GM23338 (cell line): Measurements from ENCODE around the gene CYFIP2.

Source experiments
- CREB1 ChIP-seq: fragments of 250-450 bp; sonication (Bioruptor Pico); IDR thresholded peaks from 2 replicates; pipeline ENCODE4 v1.5.0; 2020; ENCODE audit warnings: low read depth, mild to moderate bottlenecking, moderate library complexity
- EZH2 ChIP-seq: fragments of 200-600 bp; sonication (generic); IDR thresholded peaks from one replicate; pipeline ENCODE4 v1.8.0; 2017; ENCODE audit warnings: antibody characterized with exemption, mild to moderate bottlenecking, low read depth; ENCODE audit not compliant: unreplicated experiment
- EZH2phosphoT487 ChIP-seq: fragments of 200-600 bp; sonication (generic); IDR thresholded peaks from one replicate; pipeline ENCODE4 v1.8.1; 2018; ENCODE audit warnings: antibody characterized with exemption; ENCODE audit not compliant: unreplicated experiment
- POLR2AphosphoS5 ChIP-seq: IDR thresholded peaks from 2 replicates; pipeline ENCODE4 v1.6.1; 2016; ENCODE audit warnings: antibody characterized with exemption, low read depth
- ZNF331 ChIP-seq: fragments of 250-450 bp; sonication (Bioruptor Pico); IDR thresholded peaks from 2 replicates; pipeline ENCODE4 v1.5.0; 2020; ENCODE audit warnings: low read depth, mild to moderate bottlenecking, moderate library complexity
- TF ChIP-seq, protein P1 (sequence below), 2 experiments: fragments of 200-600 bp in 1 of 2; sonication (generic) in 1 of 2; conservative IDR thresholded peaks; 2 replicates each; pipeline versions ENCODE4 v1.5.1 to v1.6.1; 2016 to 2017; ENCODE audit warnings: antibody characterized with exemption in 2 of 2, low read depth in 2 of 2, mild to moderate bottlenecking in 2 of 2, moderate library complexity in 1 of 2
- TF ChIP-seq, protein P2 (sequence below): IDR thresholded peaks from one replicate; pipeline ENCODE4 v1.6.1; 2018; ENCODE audit warnings: antibody characterized with exemption; ENCODE audit not compliant: unreplicated experiment

DNA sequence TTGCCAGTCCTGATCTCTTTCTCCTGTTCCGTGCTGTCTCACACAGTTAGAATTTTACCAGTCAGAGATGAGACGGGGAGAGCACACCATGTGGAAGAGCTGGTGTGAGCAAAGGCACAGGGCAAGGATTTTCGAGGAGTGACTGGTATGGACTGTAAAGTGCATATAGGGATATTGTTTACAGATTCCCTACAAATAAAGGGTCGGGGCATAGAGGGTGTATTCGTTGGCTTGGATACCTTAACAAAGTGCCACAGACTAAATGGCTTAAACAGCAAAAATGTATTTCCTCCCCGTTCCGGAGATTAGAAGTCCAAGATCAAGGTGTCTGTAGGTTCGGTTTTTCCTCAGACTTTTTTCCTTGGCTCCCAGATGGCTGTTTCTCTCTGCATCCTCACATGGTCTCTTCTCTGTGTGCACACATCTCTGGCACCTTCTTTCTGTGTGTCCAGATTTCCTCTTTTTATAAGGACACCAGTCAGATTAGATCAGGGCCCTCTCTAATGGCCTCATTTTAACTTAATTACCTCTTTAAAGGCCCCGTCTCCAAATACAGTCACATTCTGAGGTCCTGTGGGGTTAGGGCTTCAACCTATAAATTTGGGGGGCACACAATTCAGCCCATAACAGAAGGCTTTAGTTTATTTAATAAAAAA lies 23.4 kb downstream of the CYFIP2 start:
- TF ChIP-seq, protein P1, sequence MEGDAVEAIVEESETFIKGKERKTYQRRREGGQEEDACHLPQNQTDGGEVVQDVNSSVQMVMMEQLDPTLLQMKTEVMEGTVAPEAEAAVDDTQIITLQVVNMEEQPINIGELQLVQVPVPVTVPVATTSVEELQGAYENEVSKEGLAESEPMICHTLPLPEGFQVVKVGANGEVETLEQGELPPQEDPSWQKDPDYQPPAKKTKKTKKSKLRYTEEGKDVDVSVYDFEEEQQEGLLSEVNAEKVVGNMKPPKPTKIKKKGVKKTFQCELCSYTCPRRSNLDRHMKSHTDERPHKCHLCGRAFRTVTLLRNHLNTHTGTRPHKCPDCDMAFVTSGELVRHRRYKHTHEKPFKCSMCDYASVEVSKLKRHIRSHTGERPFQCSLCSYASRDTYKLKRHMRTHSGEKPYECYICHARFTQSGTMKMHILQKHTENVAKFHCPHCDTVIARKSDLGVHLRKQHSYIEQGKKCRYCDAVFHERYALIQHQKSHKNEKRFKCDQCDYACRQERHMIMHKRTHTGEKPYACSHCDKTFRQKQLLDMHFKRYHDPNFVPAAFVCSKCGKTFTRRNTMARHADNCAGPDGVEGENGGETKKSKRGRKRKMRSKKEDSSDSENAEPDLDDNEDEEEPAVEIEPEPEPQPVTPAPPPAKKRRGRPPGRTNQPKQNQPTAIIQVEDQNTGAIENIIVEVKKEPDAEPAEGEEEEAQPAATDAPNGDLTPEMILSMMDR (conservative IDR thresholded peaks at IDR 0.05; ENCODE audit: low read depth in 2 of 2): no peak
- TF ChIP-seq CREB1: no peak
- TF ChIP-seq EZH2phosphoT487: no peak
- TF ChIP-seq EZH2: no peak
- no peak for TF ChIP-seq ZNF331 (CRISPR knock-in tag)
- TF ChIP-seq, protein P2, sequence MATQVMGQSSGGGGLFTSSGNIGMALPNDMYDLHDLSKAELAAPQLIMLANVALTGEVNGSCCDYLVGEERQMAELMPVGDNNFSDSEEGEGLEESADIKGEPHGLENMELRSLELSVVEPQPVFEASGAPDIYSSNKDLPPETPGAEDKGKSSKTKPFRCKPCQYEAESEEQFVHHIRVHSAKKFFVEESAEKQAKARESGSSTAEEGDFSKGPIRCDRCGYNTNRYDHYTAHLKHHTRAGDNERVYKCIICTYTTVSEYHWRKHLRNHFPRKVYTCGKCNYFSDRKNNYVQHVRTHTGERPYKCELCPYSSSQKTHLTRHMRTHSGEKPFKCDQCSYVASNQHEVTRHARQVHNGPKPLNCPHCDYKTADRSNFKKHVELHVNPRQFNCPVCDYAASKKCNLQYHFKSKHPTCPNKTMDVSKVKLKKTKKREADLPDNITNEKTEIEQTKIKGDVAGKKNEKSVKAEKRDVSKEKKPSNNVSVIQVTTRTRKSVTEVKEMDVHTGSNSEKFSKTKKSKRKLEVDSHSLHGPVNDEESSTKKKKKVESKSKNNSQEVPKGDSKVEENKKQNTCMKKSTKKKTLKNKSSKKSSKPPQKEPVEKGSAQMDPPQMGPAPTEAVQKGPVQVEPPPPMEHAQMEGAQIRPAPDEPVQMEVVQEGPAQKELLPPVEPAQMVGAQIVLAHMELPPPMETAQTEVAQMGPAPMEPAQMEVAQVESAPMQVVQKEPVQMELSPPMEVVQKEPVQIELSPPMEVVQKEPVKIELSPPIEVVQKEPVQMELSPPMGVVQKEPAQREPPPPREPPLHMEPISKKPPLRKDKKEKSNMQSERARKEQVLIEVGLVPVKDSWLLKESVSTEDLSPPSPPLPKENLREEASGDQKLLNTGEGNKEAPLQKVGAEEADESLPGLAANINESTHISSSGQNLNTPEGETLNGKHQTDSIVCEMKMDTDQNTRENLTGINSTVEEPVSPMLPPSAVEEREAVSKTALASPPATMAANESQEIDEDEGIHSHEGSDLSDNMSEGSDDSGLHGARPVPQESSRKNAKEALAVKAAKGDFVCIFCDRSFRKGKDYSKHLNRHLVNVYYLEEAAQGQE: no peak
- no peak for TF ChIP-seq POLR2AphosphoS5
